GM12878 (cell line): Measurements from ENCODE around the gene CCDC12. TPM values are rescaled to one million over a fixed set of nuclear protein-coding genes. Genes with fewer than 3 reads are reported as not detected.

Source experiments
- ATAC-seq: fragments of 200-7000 bp; cut with Tn5 transposase; 3 replicates; pipeline ENCODE4 v1.9.1; 2020; ENCODE audit warnings: mild to moderate bottlenecking, moderate library complexity
- BruUV-seq: library from RNA; stranded (reverse); fragments of 400-500 nt; replicated peaks from 2 replicates; lab custom pipeline; 2021; lab: Mats Ljungman, UMichigan
- CTCF ChIA-PET: fragments of 300-600 bp; sonication (Branson Sonifier 250); formaldehyde crosslinking; extraction: SDS; loops from one replicate; lab custom pipeline; 2021; ENCODE audit warnings: inconsistent platforms; lab: Yijun Ruan, JAX
- POLR2A ChIA-PET: fragments of 350-600 bp; formaldehyde crosslinking; extraction: SDS; loops from one replicate; lab custom pipeline; 2021; ENCODE audit warnings: inconsistent platforms; lab: Charles Lee
- RAD21 ChIA-PET: fragments of 300-600 bp; sonication (Branson Sonifier 250); formaldehyde crosslinking; loops from one replicate; lab custom pipeline; 2023; ENCODE audit warnings: antibody characterized with exemption; ENCODE audit not compliant: unreplicated experiment; lab: Charles Lee
- SMC1A ChIA-PET: fragments of 300-600 bp; sonication (Branson Sonifier 250); formaldehyde crosslinking; loops from one replicate; lab custom pipeline; 2023; ENCODE audit not compliant: unreplicated experiment, uncharacterized antibody; lab: Charles Lee
- DNase-seq: peaks from one replicate; pipeline ENCODE4 v3.0.0-alpha.2; 2011; ENCODE audit warnings: low read depth, low spot score
- FAIRE-seq: peaks from 3 replicates; lab custom pipeline; 2011; peaks lifted over from hg19 to GRCh38; lab: Jason Lieb, UNC
- H2AFZ ChIP-seq: 2 replicates; pipeline ENCODE4 v1.6.0; 2011; ENCODE audit warnings: low read depth, low read length, control low read depth; ENCODE audit not compliant: control insufficient read depth
- H3K27ac ChIP-seq: 2 replicates; pipeline ENCODE4 v1.5.1; 2011; ENCODE audit warnings: control low read depth; ENCODE audit not compliant: control insufficient read depth, insufficient read depth
- H3K27me3 ChIP-seq, 2 experiments: replicated peaks in 1 of 2; 2 replicates each; pipeline versions ENCODE4 v1.6.0 to v1.6.1; 2011; ENCODE audit warnings: low read length in 1 of 2; ENCODE audit not compliant: control insufficient read depth in 2 of 2, insufficient read depth in 2 of 2
- H3K36me3 ChIP-seq, 2 experiments: 2 replicates each; pipeline ENCODE4 v1.5.1; 2011; ENCODE audit warnings: low read length in 1 of 2; ENCODE audit not compliant: control insufficient read depth in 2 of 2, insufficient read depth in 2 of 2
- H3K4me1 ChIP-seq: 2 replicates; pipeline ENCODE4 v1.6.1; 2011; ENCODE audit warnings: mild to moderate bottlenecking, low read length, moderate library complexity, mixed read lengths; ENCODE audit not compliant: control insufficient read depth, insufficient read depth
- H3K4me2 ChIP-seq: 2 replicates; pipeline ENCODE4 v1.6.0; 2011; ENCODE audit warnings: control low read depth; ENCODE audit not compliant: control insufficient read depth, insufficient read depth
- H3K4me3 ChIP-seq: fragments of 200-600 bp; sonication (generic); 2 replicates; pipeline ENCODE4 v1.5.1; 2016
- H3K79me2 ChIP-seq: 2 replicates; pipeline ENCODE4 v1.6.0; 2011; ENCODE audit warnings: low read length; ENCODE audit not compliant: control insufficient read depth, insufficient read depth
- H3K9ac ChIP-seq: 2 replicates; pipeline ENCODE4 v1.8.0; 2011; ENCODE audit warnings: low read length, control low read depth, mixed read lengths; ENCODE audit not compliant: control insufficient read depth, insufficient read depth
- H3K9me3 ChIP-seq: replicated peaks from 3 replicates; pipeline ENCODE4 v1.5.1; 2011; ENCODE audit warnings: mild to moderate bottlenecking, low read length; ENCODE audit not compliant: control insufficient read depth, insufficient read depth
- H4K20me1 ChIP-seq: 2 replicates; pipeline ENCODE4 v1.6.0; 2011; ENCODE audit not compliant: control insufficient read depth, insufficient read depth
- ATF2 ChIP-seq: IDR thresholded peaks from 2 replicates; pipeline ENCODE4 v1.6.1; 2012; ENCODE audit warnings: low read length, inconsistent platforms
- CHD1 ChIP-seq: IDR thresholded peaks from 2 replicates; pipeline ENCODE4 v1.6.1; 2012; ENCODE audit warnings: low read depth, low read length, improper control_type of control experiment
- CHD2 ChIP-seq: IDR thresholded peaks from 2 replicates; pipeline ENCODE4 v1.6.1; 2011; ENCODE audit warnings: low read depth, low read length, improper control_type of control experiment, borderline replicate concordance
- FOXM1 ChIP-seq: IDR thresholded peaks from 2 replicates; pipeline ENCODE4 v1.6.1; 2012; ENCODE audit warnings: low read depth, mild to moderate bottlenecking, inconsistent platforms, low read length, moderate library complexity
- MEF2A ChIP-seq: IDR thresholded peaks from 2 replicates; pipeline ENCODE4 v1.6.1; 2011; ENCODE audit warnings: low read depth, mild to moderate bottlenecking, low read length, moderate library complexity; ENCODE audit not compliant: insufficient read depth
- NR2C2 ChIP-seq: IDR thresholded peaks from 2 replicates; pipeline ENCODE4 v1.6.1; 2011; ENCODE audit warnings: borderline replicate concordance, low read depth; ENCODE audit not compliant: control insufficient read depth, insufficient read length
- PBX3 ChIP-seq: IDR thresholded peaks from 2 replicates; pipeline ENCODE4 v1.6.1; 2011; ENCODE audit warnings: mild to moderate bottlenecking, low read depth, low read length, moderate library complexity; ENCODE audit not compliant: insufficient replicate concordance
- POU2F2 ChIP-seq: IDR thresholded peaks from 3 replicates; pipeline ENCODE4 v1.6.1; 2011; ENCODE audit warnings: low read depth, mild to moderate bottlenecking, low read length, borderline replicate concordance
- RELA ChIP-seq: fragments of 450-650 bp; IDR thresholded peaks from 2 replicates; pipeline ENCODE4 v1.8.0; 2014; ENCODE audit warnings: borderline replicate concordance; ENCODE audit not compliant: partially characterized antibody
- SIX5 ChIP-seq: IDR thresholded peaks from 2 replicates; pipeline ENCODE4 v1.6.1; 2011; ENCODE audit warnings: mild to moderate bottlenecking, low read depth, low read length, moderate library complexity; ENCODE audit not compliant: severe bottlenecking
- SMAD5 ChIP-seq: IDR thresholded peaks from 2 replicates; pipeline ENCODE4 v1.6.1; 2016; ENCODE audit warnings: antibody characterized with exemption, low read depth
- SPI1 ChIP-seq: IDR thresholded peaks from 2 replicates; pipeline ENCODE4 v1.6.1; 2011; ENCODE audit warnings: low read depth, mild to moderate bottlenecking, low read length, moderate library complexity, borderline replicate concordance; ENCODE audit not compliant: insufficient read depth
- ZNF207 ChIP-seq: fragments of 450-650 bp; IDR thresholded peaks from 2 replicates; pipeline ENCODE4 v1.6.1; 2014; ENCODE audit warnings: antibody characterized with exemption, mild to moderate bottlenecking, borderline replicate concordance
- ZNF217 ChIP-seq: fragments of 450-650 bp; IDR thresholded peaks from 2 replicates; pipeline ENCODE4 v1.6.1; 2017; ENCODE audit warnings: antibody characterized with exemption, mild to moderate bottlenecking
- ZNF24 ChIP-seq: fragments of 450-650 bp; IDR thresholded peaks from 2 replicates; pipeline ENCODE4 v1.6.1; 2017; ENCODE audit warnings: antibody characterized with exemption, mild to moderate bottlenecking
- WGBS: methylation state at CpG from one replicate; pipeline ENCODE4 v1.1.6; 2016; ENCODE audit warnings: low lambda C conversion rate; ENCODE audit not compliant: insufficient replicate concordance, insufficient coverage; ENCODE audit errors: missing lambda C conversion rate; 5-methylcytosine and 5-hydroxymethylcytosine counted together
- in situ Hi-C: fragments of 300-500 bp; cut with MboI; formaldehyde crosslinking; loops from 9 replicates; pipeline ENCODE4 v1.14.3; 2018; ENCODE audit warnings: mixed read lengths
- intact Hi-C: fragments of 100-400 bp; cut with micrococcal nuclease; formaldehyde crosslinking; loops from one replicate; pipeline ENCODE4 v1.14.2; 2022; ENCODE audit not compliant: unreplicated experiment
- polyA plus RNA-seq, 11 experiments: library from polyadenylated mRNA; depleted of rRNA in 4 of 11; unstranded in 6 of 11; stranded (reverse) in 5 of 11; fragments of >200 nt; fragmentation: Nextera tagmentation in 4 of 11; fragmentation: Illumina TruSeq in 1 of 11; extraction: Ambion mirVana in 4 of 11; extraction: Trizol in 1 of 11; gene quantifications; 1 replicate in 1 of 11; 2 replicates in 10 of 11; pipeline versions ENCODE4 v1.2.1 to v1.2.3, GENCODE V29; 2011 to 2016; ENCODE audit warnings: inconsistent platforms in 2 of 11, missing spikeins in 2 of 11, low read depth in 1 of 11
- total RNA-seq, 4 experiments: library from RNA; depleted of rRNA in 3 of 4; stranded (reverse); fragments of >200 nt in 3 of 4; fragmentation: Illumina TruSeq in 1 of 4; extraction: Trizol in 1 of 4; gene quantifications; 2 replicates each; pipeline versions ENCODE4 v1.2.1 to v1.2.3, GENCODE V29; 2013 to 2021

Gene CCDC12
- total and polyA plus RNA-seq, 10 of the 15 experiments (the other 5 are each of a cell fraction or from before 2014, with no cell fraction given), result 9.2 to 91.4 (median 61.3) TPM

- ATAC-seq, result no peak
- Histone ChIP-seq H3K9ac (no peak overlapping the region), H3K9me3 (no peaks in the 10 kb centered on the region), H3K27ac (no peak overlapping the region), H3K27me3 (no peaks in the 10 kb centered on the region), H2AFZ (no peak overlapping the region), H3K79me2 (no peaks in the 10 kb centered on the region), H3K4me3 (no peak overlapping the region), H4K20me1 (no peaks in the 10 kb centered on the region), H3K4me2 (no peak overlapping the region), H3K4me1 (no peaks in the 10 kb centered on the region), H3K36me3 (peaks cover 22 to 51% of the 10 kb centered on the region in 2 experiments; a peak in 3 of 4 replicates)
- BruUV-seq, result no TSS peak
- no peak for FAIRE-seq
- in situ Hi-C loops (no loop called here), intact Hi-C loops (no loop called here)
- SMC1A ChIA-PET, result no interaction called here
- TF ChIP-seq POU2F2 (no peak), CHD2 (no peak)
- POLR2A ChIA-PET, result no interaction called here
- CTCF ChIA-PET, result no interaction called here
- DNase-seq, result no peak
- RAD21 ChIA-PET, result no interaction called here
- 92% methylated on average over 22 of the region's 25 CpGs for WGBS
Measured at GRCh38 chr3:47000922-47001730, 24.6 kb upstream of the CCDC12 start.

- Histone ChIP-seq H3K27me3 (no peaks in the 10 kb centered on the region), H3K4me3 (no peak overlapping the region), H3K9me3 (no peaks in the 10 kb centered on the region), H3K27ac (no peak overlapping the region), H2AFZ (no peak overlapping the region), H3K4me1 (no peaks in the 10 kb centered on the region), H3K36me3 (peaks cover 17 to 48% of the 10 kb centered on the region in 2 experiments; a peak in 3 of 4 replicates), H3K4me2 (no peak overlapping the region), H3K9ac (no peak overlapping the region), H4K20me1 (no peaks in the 10 kb centered on the region), H3K79me2 (no peaks in the 10 kb centered on the region)
- DNase-seq (no peak), ATAC-seq (no peak), FAIRE-seq (no peak)
- SMC1A ChIA-PET, result no interaction called here
- intact Hi-C loops (no loop called here), in situ Hi-C loops (no loop called here)
- POLR2A ChIA-PET, result no interaction called here
- no TSS peak for BruUV-seq
- CTCF ChIA-PET, result no interaction called here
- 95% methylated on average over 10 of the region's 10 CpGs for WGBS
- RAD21 ChIA-PET, result no interaction called here
- no peak for TF ChIP-seq CHD1
- TF ChIP-seq NR2C2, result no peak
- no peak for TF ChIP-seq PBX3
- no peak for TF ChIP-seq SIX5
- no peak for TF ChIP-seq ATF2
- TF ChIP-seq ZNF24, result no peak
- no peak for TF ChIP-seq MEF2A
- no peak for TF ChIP-seq RELA
- TF ChIP-seq FOXM1, result no peak
- no peak for TF ChIP-seq ZNF207
- no peak for TF ChIP-seq ZNF217
- no peak for TF ChIP-seq SMAD5
- no peak for TF ChIP-seq SPI1
Measured at GRCh38 chr3:47000198-47000815, 23.8 kb upstream of the CCDC12 start.
